Heart left ventricle (tissue), 16 donors: ENCODE data around the gene KRT9. TPM values are rescaled to one million over a fixed set of nuclear protein-coding genes. Genes with fewer than 3 reads are reported as not detected.
A peak's percentile ranks its signal among the peaks of the same experiment; 100 is the strongest.
"Not testable (repeated sequence)": the region's sequence is repeated elsewhere in the genome, so short reads cannot be mapped to it uniquely, and the experiment has no call there.

Experiments
- ATAC-seq, 4 donors: fragments of 200-7000 bp; cut with Tn5 transposase; one replicate each; pipeline ENCODE4 v1.9.1; 2020 to 2022; ENCODE audit warnings: moderate library complexity in 4 of 4, mild to moderate bottlenecking in 3 of 4, moderate number of reproducible peaks in 1 of 4
- DNase-seq, 5 donors: peaks; one replicate each; pipeline ENCODE4 v3.0.0-alpha.2; 2020
- H3K27ac ChIP-seq, 12 donors: fragments of 200-600 bp; sonication (generic) in 4 of 12; one replicate each; pipeline versions ENCODE4 v1.5.0 to v1.8.0; 2016 to 2022; ENCODE audit warnings: mild to moderate bottlenecking in 2 of 12
- H3K27me3 ChIP-seq, 9 donors: fragments of 200-600 bp; sonication (generic) in 2 of 9; one replicate each; pipeline versions ENCODE4 v1.5.1 to v1.8.0; 2016 to 2022; ENCODE audit warnings: mild to moderate bottlenecking in 3 of 9
- H3K36me3 ChIP-seq, 9 donors: fragments of 200-600 bp; sonication (generic) in 2 of 9; one replicate each; pipeline versions ENCODE4 v1.5.0 to v1.8.0; 2018 to 2022; ENCODE audit warnings: mild to moderate bottlenecking in 2 of 9
- H3K4me1 ChIP-seq, 12 donors: fragments of 200-600 bp; sonication (generic) in 4 of 12; one replicate each; pipeline versions ENCODE4 v1.5.0 to v1.8.0; 2016 to 2022; ENCODE audit warnings: mild to moderate bottlenecking in 3 of 12
- H3K4me3 ChIP-seq, 12 donors: fragments of 200-600 bp; sonication (generic) in 4 of 12; one replicate each; pipeline versions ENCODE4 v1.5.0 to v1.8.0; 2017 to 2022; ENCODE audit warnings: mild to moderate bottlenecking in 9 of 12, moderate library complexity in 4 of 12
- H3K9me3 ChIP-seq, 12 donors: fragments of 200-600 bp; sonication (generic) in 4 of 12; one replicate each; pipeline versions ENCODE4 v1.5.0 to v1.8.0; 2016 to 2022; ENCODE audit warnings: mild to moderate bottlenecking in 1 of 12
- CTCF ChIP-seq, 12 donors: fragments of 200-600 bp; sonication (generic) in 4 of 12; IDR thresholded peaks; one replicate each; pipeline versions ENCODE4 v1.5.0 to v1.8.0; 2018 to 2022; ENCODE audit warnings: antibody characterized with exemption in 12 of 12, mild to moderate bottlenecking in 5 of 12
- POLR2A ChIP-seq, 2 donors: fragments of 450-650 bp; IDR thresholded peaks; one replicate each; pipeline ENCODE4 v1.6.1; 2017; ENCODE audit warnings: antibody characterized with exemption in 2 of 2, mild to moderate bottlenecking in 2 of 2, moderate library complexity in 2 of 2
- WGBS, 4 donors: extraction: QIAGEN DNeasy Blood & Tissue Kit in 2 of 4; methylation state at CpG; one replicate each; pipeline versions ENCODE4 v1.1.5 to v1.1.7; 2013 to 2018; 5-methylcytosine and 5-hydroxymethylcytosine counted together
- intact Hi-C, 10 donors: fragments of 100-400 bp; cut with DNase I; formaldehyde crosslinking; loops; one replicate each; pipeline versions ENCODE4 v1.11.1 to v1.14.2; 2022
- polyA plus RNA-seq, 2 donors: library from polyadenylated mRNA; stranded (reverse); fragments of 200-250 nt; gene quantifications; one replicate each; pipeline ENCODE4 v1.2.3, GENCODE V29; 2013
- total RNA-seq, 9 donors: library from RNA; depleted of rRNA in 2 of 9; stranded (reverse); fragments of >200 nt in 2 of 9; fragmentation: NEBNext Ultra II Directional in 3 of 9; extraction: Animal tissue kit (Norgen Biotek cat#: 25700) in 3 of 9; gene quantifications; one replicate each; pipeline versions ENCODE4 v1.1.0 to v1.2.4, GENCODE V29; 2016 to 2023
- donor health status: ischemic (EF 13 %, LVEDD 7.1; RV severe dilation, severe dysfunction).
- donor health status: healthy with polysubstance abuse.
- donor health status: DM: no; HTN: yes; CAD: no.
- donor health status: DM: no; HTN: no; CAD: no.
- donor health status: ischemic (EF 25% LVEDD 6.9; RV normal size, moderate dysfunction).
- donor health status: ischemic (EF 25% LVEDD 5.7; RV mildly dilated, moderate dysfunction).
- donor health status: healthy.
- donor health status: DM: yes; HTN: yes; CAD: no.
- donor health status: ischemic (EF 35%, LVEDD 5.7; RV mildly dilated, moderate dysfunction).
- donor health status: nonischemic (EF 11% LVEDD 7.7; RV severe dilation, severe dysfunction).
- donor health status: DM: yes; HTN: yes; CAD: no.
- donor health status: PGD.
- donor health status: ischemic (EF 29% LVEDD 5.4; RV normal size, mild dysfunction).
- donor health status: nonischemic (EF 23%, LVEDD 6.1; RV moderate dilation, normal function).

The KRT9 gene
- total and polyA plus RNA-seq, 11 donors, result not detected

GRCh38 chr17:41615454-41615853 is 43.6 kb upstream of the KRT9 start:
- WGBS, 4 donors, result 28 to 39% (median 33%) methylated on average over 4 to 7 of the region's 7 CpGs
- H3K9me3 ChIP-seq, result no peaks in the 10 kb centered on the region
- no peak overlapping the region for H3K27ac ChIP-seq
- H3K4me1 ChIP-seq, result no peaks in the 10 kb centered on the region
- no peaks in the 10 kb centered on the region for H3K36me3 ChIP-seq
- H3K4me3 ChIP-seq, result no peak overlapping the region
- DNase-seq, result no peak
- ATAC-seq, result no peak
- TF ChIP-seq CTCF (IDR thresholded peaks at IDR 0.05), result no peak
- no peak for TF ChIP-seq POLR2A (IDR thresholded peaks at IDR 0.05)
- H3K27me3 ChIP-seq, result peaks cover 0 to 54% (median 5%) of the 10 kb centered on the region in 9 donors
- intact Hi-C loops, result no loop called here

- H3K9me3 ChIP-seq, result not testable (repeated sequence)
- WGBS, 4 donors, result 40 to 50% (median 42%) methylated on average over 9 of the region's 9 CpGs
These were observed 42.9 kb upstream of the KRT9 start for GRCh38 chr17:41614767-41615166.

GRCh38 chr17:41614098-41614497 is 42.2 kb upstream of the KRT9 start:
- ATAC-seq (no peak), DNase-seq (peak in 1 of 5 donors; percentile 28)
- Histone ChIP-seq H3K9me3 (no peaks in the 10 kb centered on the region), H3K36me3 (no peaks in the 10 kb centered on the region), H3K27me3 (peaks cover 0 to 54% (median 5%) of the 10 kb centered on the region in 9 donors), H3K27ac (no peak overlapping the region), H3K4me3 (no peak overlapping the region), H3K4me1 (no peaks in the 10 kb centered on the region)
- no peak for TF ChIP-seq POLR2A (IDR thresholded peaks at IDR 0.05)
- TF ChIP-seq CTCF (IDR thresholded peaks at IDR 0.05), result no peak
- intact Hi-C loops, result no loop called here
- 88 to 100% (median 89%) methylated on average over 4 to 5 of the region's 5 CpGs for WGBS, 4 donors

More at GRCh38 chr17:41614767-41615166, 42.9 kb upstream of the KRT9 start:
- peaks cover 0 to 54% (median 5%) of the 10 kb centered on the region in 9 donors for H3K27me3 ChIP-seq
- H3K36me3 ChIP-seq, ATAC-seq, H3K27ac ChIP-seq, H3K4me1 ChIP-seq, intact Hi-C loops, H3K4me3 ChIP-seq: not testable (repeated sequence)
- DNase-seq, result peak in 1 of 5 donors; percentile 20

- Histone ChIP-seq H3K27ac (no peak overlapping the region), H3K4me3 (no peak overlapping the region), H3K36me3 (no peaks in the 10 kb centered on the region), H3K4me1 (no peaks in the 10 kb centered on the region), H3K9me3 (no peaks in the 10 kb centered on the region), H3K27me3 (peaks cover 0 to 54% (median 5%) of the 10 kb centered on the region in 9 donors)
- DNase-seq (peak in 1 of 5 donors; percentile 15), ATAC-seq (no peak)
- intact Hi-C loops, result no loop called here
- TF ChIP-seq CTCF (IDR thresholded peaks at IDR 0.05), result no peak
- TF ChIP-seq POLR2A (IDR thresholded peaks at IDR 0.05), result no peak
- WGBS, 4 donors, result 85 to 89% (median 87%) methylated on average over 11 of the region's 11 CpGs
These were observed 41.6 kb upstream of the KRT9 start for GRCh38 chr17:41613277-41614082.

- H3K4me3 ChIP-seq, ATAC-seq, intact Hi-C loops, H3K36me3 ChIP-seq, H3K4me1 ChIP-seq, H3K9me3 ChIP-seq, H3K27ac ChIP-seq: not testable (repeated sequence)
- WGBS, 4 donors, result 53 to 80% (median 77%) methylated on average over 13 to 31 of the region's 31 CpGs
- DNase-seq, result peak in 1 of 5 donors; percentile 37
- peaks cover 0 to 54% (median 5%) of the 10 kb centered on the region in 9 donors for H3K27me3 ChIP-seq
These were observed 40.7 kb upstream of the KRT9 start, which contains the start of gene KRT16 for GRCh38 chr17:41612376-41613160. Gene KRT16, minus strand, starts transcription at chr17:41612767. Its CDS starts 79 bp downstream, at chr17:41612688.
